Prostate gland (tissue), 2 donors: ENCODE results near the gene GLRA3.
"Not testable (repeated sequence)": the region's sequence is repeated elsewhere in the genome, so short reads cannot be mapped to it uniquely, and the experiment has no call there.

Experiments used
- POLR2A ChIP-seq: fragments of 450-650 bp; IDR thresholded peaks from one replicate; pipeline ENCODE4 v1.6.1; 2016; ENCODE audit warnings: antibody characterized with exemption, mild to moderate bottlenecking
- TF ChIP-seq, protein P1 (sequence below), 4 experiments: fragments of 200-600 bp in 2 of 4; fragments of 450-650 bp in 2 of 4; sonication (generic) in 2 of 4; IDR thresholded peaks; 1 replicate in 3 of 4; 2 replicates in 1 of 4; pipeline ENCODE4 v1.5.1; 2016 to 2019; ENCODE audit warnings: antibody characterized with exemption in 4 of 4, mild to moderate bottlenecking in 2 of 4, moderate library complexity in 2 of 4

- TF ChIP-seq POLR2A = not testable (repeated sequence)
- TF ChIP-seq, protein P1, sequence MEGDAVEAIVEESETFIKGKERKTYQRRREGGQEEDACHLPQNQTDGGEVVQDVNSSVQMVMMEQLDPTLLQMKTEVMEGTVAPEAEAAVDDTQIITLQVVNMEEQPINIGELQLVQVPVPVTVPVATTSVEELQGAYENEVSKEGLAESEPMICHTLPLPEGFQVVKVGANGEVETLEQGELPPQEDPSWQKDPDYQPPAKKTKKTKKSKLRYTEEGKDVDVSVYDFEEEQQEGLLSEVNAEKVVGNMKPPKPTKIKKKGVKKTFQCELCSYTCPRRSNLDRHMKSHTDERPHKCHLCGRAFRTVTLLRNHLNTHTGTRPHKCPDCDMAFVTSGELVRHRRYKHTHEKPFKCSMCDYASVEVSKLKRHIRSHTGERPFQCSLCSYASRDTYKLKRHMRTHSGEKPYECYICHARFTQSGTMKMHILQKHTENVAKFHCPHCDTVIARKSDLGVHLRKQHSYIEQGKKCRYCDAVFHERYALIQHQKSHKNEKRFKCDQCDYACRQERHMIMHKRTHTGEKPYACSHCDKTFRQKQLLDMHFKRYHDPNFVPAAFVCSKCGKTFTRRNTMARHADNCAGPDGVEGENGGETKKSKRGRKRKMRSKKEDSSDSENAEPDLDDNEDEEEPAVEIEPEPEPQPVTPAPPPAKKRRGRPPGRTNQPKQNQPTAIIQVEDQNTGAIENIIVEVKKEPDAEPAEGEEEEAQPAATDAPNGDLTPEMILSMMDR (IDR thresholded peaks at IDR 0.05) = not testable (repeated sequence)
Observed at GRCh38 chr4:174873146-174873545, 44.1 kb upstream of the GLRA3 start.
